Muscle layer of duodenum (tissue), 2 donors: Measurements from ENCODE around the gene SECISBP2L.

Experiments
- H3K27ac ChIP-seq: one replicate; pipeline ENCODE4 v1.7.0; 2013; ENCODE audit warnings: mild to moderate bottlenecking, low read length
- H3K27me3 ChIP-seq: one replicate; pipeline ENCODE4 v1.7.0; 2013; ENCODE audit warnings: low read depth, mild to moderate bottlenecking, control low read depth, low read length
- H3K36me3 ChIP-seq, 2 donors: one replicate each; pipeline ENCODE4 v1.7.0; 2013; ENCODE audit warnings: low read length in 2 of 2, control low read depth in 1 of 2, mild to moderate bottlenecking in 1 of 2; ENCODE audit not compliant: insufficient read depth in 2 of 2, control insufficient read depth in 1 of 2
- H3K4me1 ChIP-seq, 2 donors: one replicate each; pipeline ENCODE4 v1.7.0; 2013; ENCODE audit warnings: low read length in 2 of 2, mild to moderate bottlenecking in 2 of 2, control low read depth in 1 of 2, moderate library complexity in 1 of 2; ENCODE audit not compliant: insufficient read depth in 2 of 2, control insufficient read depth in 1 of 2
- H3K4me3 ChIP-seq, 2 donors: one replicate each; pipeline ENCODE4 v1.7.0; 2013; ENCODE audit warnings: low read length in 2 of 2, low read depth in 1 of 2, mild to moderate bottlenecking in 1 of 2
- H3K9me3 ChIP-seq, 2 donors: one replicate each; pipeline ENCODE4 v1.7.0; 2013; ENCODE audit warnings: low read length in 2 of 2, control low read depth in 1 of 2, mild to moderate bottlenecking in 1 of 2; ENCODE audit not compliant: control insufficient read depth in 1 of 2
- donor health status: healthy.

The SECISBP2L gene

DNA sequence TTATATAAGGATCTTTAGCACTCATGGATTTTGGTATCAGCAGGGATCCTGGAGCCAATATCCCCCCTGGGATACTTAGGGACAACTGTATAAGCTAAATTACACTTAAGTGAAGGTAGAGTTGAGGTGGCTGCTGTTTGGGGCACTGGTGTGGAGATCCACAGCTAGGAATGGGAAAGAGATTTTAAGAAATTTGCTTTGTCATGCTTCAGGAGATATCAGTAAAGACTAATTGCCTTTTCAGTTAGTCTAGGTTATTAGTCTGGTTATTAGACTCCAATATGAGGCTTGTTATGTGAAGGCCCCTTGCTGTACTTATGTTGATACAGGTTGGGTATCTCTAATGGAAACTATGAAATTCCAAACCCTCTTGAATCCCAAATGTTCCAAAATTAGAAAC is 1.2 kb upstream of the SECISBP2L start:
- no peaks in the 10 kb centered on the region for H3K36me3 ChIP-seq
- H3K4me3 ChIP-seq: no peak overlapping the region
- no peaks in the 10 kb centered on the region for H3K9me3 ChIP-seq
- H3K4me1 ChIP-seq: peaks cover 7 to 22% of the 10 kb centered on the region in 2 donors
- H3K27ac ChIP-seq: no peak overlapping the region
- no peaks in the 10 kb centered on the region for H3K27me3 ChIP-seq

DNA sequence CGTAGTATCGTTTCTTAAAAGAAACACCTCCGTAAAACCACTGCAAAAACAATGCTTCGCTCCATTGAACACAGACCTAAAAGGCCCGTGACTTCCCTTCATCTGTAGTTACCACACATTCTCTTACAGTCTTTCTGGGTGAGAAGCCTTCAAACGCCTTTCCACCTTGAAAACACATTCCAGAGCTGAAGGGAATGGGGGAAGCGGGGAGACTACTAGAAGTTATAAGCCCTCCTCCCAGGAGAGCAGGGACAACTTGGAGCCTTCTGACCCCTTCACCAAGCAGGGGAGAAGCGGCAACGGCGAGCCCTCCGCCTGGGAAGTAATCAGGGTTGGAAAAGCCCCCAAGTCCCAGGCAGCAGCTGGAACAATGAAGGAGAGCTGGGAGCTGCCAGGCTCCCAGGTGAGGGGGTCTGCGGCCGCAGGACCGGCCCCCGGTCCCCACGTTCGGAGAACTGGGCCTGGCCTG is 461 bp downstream of the SECISBP2L start:
- Histone ChIP-seq H3K27me3 (no peaks in the 10 kb centered on the region), H3K9me3 (no peaks in the 10 kb centered on the region), H3K4me1 (peaks cover 14 to 36% of the 10 kb centered on the region in 2 donors), H3K4me3 (peak overlapping the region; percentile 93 to 98), H3K27ac (peak overlapping the region; percentile 87), H3K36me3 (no peaks in the 10 kb centered on the region)

DNA sequence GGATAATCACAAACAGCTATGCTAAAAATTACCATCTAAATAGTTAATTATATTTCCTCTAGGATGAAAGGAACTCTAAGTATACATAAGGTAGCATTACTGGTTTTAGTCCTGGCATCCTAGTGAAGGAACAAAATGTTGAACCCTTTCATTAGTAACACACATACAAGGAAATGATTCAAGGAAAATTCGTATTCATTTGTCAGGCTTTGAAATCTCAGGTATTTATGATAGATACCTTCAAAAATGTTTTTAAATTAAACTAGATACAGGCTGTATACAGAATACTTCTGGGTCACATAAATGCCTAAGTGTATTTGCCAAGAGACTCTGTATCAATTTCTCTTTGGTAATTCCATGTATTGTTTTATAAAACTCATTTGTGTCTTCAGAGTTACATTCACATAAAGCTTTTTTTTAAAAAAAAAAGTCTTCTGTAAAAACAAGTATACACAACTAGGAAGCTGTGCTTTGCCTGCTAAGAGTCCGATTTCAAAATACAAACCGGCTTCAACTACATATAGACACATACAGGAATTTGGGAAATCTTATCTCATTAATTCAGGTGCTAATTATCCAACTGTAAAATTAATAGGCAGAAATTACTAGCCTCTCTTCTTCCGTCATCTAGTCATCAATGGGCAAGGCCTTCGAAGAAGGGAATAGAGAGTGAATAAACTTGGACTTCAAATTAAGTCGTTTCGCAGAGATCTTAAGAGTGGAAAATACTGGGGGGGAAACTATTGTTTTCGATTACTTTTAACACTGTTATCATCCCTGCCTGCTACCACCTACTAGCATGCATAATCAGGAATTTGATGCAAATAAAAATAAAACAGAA is 1.3 kb downstream of the SECISBP2L start:
- H3K4me1 ChIP-seq: peaks cover 14 to 36% of the 10 kb centered on the region in 2 donors
- no peaks in the 10 kb centered on the region for H3K36me3 ChIP-seq
- no peaks in the 10 kb centered on the region for H3K27me3 ChIP-seq
- no peaks in the 10 kb centered on the region for H3K9me3 ChIP-seq
- H3K27ac ChIP-seq: peak overlapping the region; percentile 87
- peak overlapping the region; percentile 93 to 98 for H3K4me3 ChIP-seq

DNA sequence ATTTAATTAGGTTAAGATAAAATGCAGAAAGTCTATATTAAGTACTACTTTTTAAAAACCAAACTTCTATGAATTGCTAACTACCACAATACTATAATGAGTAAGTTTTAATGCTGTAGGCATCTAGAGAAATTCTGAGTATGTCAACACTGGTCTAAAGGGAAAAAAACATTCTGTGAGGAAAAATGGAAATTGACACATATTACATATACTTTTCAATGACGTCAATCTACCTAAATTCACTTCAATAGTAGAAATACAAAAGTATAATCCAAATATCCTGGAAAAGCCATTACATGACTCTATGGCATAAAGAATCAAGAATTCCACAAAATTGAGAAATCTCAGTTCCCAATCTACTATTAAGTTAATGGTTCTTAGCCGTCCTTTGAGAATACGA is 2.2 kb downstream of the SECISBP2L start:
- H3K9me3 ChIP-seq: no peaks in the 10 kb centered on the region
- no peaks in the 10 kb centered on the region for H3K27me3 ChIP-seq
- peaks cover 14 to 36% of the 10 kb centered on the region in 2 donors for H3K4me1 ChIP-seq
- peak overlapping the region; percentile 93 to 98 for H3K4me3 ChIP-seq
- no peak overlapping the region for H3K27ac ChIP-seq
- no peaks in the 10 kb centered on the region for H3K36me3 ChIP-seq

DNA sequence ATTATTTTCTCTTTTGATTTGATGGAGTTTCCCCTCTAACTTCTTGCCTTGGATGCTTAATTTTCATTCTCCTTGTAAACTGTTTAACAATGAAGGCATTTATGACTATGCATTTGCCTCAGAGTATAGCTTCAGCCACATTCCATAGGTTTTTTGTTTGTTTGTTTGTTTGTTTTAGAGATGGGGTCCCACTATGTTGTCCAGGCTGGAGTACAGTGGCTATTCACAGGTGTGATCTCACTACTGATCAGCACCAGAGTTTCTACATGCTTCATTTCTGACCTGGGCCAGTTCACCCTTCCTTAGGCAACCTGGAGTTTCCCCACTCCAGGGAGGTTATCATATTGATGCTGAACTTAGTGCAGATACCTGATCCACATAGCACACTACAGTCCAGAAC is 4.1 kb downstream of the SECISBP2L start:
- no peak overlapping the region for H3K4me3 ChIP-seq
- no peak overlapping the region for H3K27ac ChIP-seq
- H3K9me3 ChIP-seq: no peaks in the 10 kb centered on the region
- no peaks in the 10 kb centered on the region for H3K36me3 ChIP-seq
- H3K27me3 ChIP-seq: no peaks in the 10 kb centered on the region
- peaks cover 19 to 48% of the 10 kb centered on the region in 2 donors for H3K4me1 ChIP-seq

DNA sequence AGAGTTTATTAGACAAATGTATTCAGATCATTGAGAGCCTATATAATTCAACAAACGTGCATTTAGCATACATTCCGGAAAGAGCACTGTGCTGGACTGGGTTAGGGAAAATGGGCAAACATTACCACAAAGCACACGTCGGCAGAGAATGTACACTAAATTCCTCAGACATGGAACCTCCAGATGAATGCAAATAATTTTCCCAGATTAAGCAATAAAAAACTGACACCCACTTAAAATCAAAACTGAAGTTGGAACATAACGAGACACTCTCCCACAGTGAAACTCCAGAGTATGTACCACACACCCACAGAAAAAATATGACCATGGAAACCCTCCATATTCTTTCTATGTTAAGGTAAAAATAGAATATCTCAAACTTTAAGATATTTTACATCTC is 4.8 kb downstream of the SECISBP2L start:
- Histone ChIP-seq H3K9me3 (no peaks in the 10 kb centered on the region), H3K27me3 (no peaks in the 10 kb centered on the region), H3K27ac (no peak overlapping the region), H3K4me1 (peaks cover 19 to 45% of the 10 kb centered on the region in 2 donors), H3K36me3 (no peaks in the 10 kb centered on the region), H3K4me3 (no peak overlapping the region)

DNA sequence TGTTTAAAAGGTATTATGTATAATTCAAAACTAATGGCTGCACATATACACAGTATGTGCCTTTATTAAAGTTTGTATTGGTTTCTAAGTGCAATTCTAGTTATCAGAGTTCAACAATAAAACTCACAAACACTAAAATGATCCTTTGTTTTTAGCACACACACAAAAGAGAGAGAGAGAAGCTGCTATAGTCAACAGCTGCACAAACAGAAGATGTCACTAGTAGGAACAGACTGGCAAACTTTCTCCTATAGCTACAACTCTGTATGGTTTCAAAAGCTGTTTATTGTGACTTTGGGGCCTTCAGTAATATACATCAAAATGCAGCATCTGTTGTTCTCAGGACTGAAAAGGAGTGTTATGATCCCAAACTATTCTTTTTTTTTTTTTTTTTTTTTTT is 6.1 kb downstream of the SECISBP2L start:
- no peaks in the 10 kb centered on the region for H3K27me3 ChIP-seq
- no peak overlapping the region for H3K4me3 ChIP-seq
- H3K9me3 ChIP-seq: no peaks in the 10 kb centered on the region
- peaks cover 19 to 45% of the 10 kb centered on the region in 2 donors for H3K4me1 ChIP-seq
- H3K27ac ChIP-seq: no peak overlapping the region
- peaks cover 0 to 3% of the 10 kb centered on the region in 2 donors for H3K36me3 ChIP-seq

DNA sequence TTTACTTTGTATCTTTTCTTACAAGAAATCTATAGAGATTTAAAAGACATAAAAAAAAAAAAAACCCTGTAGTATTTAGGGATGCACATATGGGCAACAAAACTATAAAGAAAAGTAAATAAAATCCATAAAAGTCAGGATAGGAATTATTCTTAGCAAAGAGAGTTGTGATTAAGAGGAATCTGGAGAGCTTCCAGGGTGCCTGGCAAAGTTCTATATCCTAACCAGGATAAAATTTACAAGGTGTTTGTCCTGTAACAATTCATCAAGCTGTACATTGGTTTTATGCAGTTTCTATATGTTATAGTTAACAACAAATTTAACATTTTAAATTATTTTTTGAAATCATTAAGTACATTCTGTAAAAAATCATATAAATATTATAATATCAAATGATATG is 7.9 kb downstream of the SECISBP2L start:
- Histone ChIP-seq H3K36me3 (peaks cover 3 to 5% of the 10 kb centered on the region in 2 donors), H3K27ac (no peak overlapping the region), H3K4me1 (peaks cover 12 to 32% of the 10 kb centered on the region in 2 donors), H3K9me3 (no peaks in the 10 kb centered on the region), H3K4me3 (no peak overlapping the region), H3K27me3 (no peaks in the 10 kb centered on the region)

DNA sequence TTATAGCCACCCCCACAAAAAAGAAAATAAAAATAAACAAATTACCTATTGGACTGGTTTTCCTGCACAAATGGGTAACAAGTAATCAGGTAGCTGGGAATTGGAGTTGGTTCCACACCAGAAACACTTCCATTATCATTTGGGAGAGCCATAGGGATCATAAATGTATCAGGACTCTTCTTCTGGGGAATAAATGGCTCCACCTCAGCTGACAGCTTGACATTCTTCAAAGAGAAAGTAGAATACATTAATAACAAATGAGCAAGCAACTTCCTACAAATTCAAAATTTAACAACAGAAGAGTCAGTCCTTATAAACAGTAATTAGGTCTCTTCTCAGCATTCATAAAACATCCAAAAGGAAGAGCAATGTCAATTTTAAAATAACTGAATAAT is 8.7 kb downstream of the SECISBP2L start:
- peaks cover 12 to 27% of the 10 kb centered on the region in 2 donors for H3K4me1 ChIP-seq
- no peaks in the 10 kb centered on the region for H3K9me3 ChIP-seq
- no peaks in the 10 kb centered on the region for H3K27me3 ChIP-seq
- peaks cover 5 to 6% of the 10 kb centered on the region in 2 donors for H3K36me3 ChIP-seq
- no peak overlapping the region for H3K4me3 ChIP-seq
- no peak overlapping the region for H3K27ac ChIP-seq

DNA sequence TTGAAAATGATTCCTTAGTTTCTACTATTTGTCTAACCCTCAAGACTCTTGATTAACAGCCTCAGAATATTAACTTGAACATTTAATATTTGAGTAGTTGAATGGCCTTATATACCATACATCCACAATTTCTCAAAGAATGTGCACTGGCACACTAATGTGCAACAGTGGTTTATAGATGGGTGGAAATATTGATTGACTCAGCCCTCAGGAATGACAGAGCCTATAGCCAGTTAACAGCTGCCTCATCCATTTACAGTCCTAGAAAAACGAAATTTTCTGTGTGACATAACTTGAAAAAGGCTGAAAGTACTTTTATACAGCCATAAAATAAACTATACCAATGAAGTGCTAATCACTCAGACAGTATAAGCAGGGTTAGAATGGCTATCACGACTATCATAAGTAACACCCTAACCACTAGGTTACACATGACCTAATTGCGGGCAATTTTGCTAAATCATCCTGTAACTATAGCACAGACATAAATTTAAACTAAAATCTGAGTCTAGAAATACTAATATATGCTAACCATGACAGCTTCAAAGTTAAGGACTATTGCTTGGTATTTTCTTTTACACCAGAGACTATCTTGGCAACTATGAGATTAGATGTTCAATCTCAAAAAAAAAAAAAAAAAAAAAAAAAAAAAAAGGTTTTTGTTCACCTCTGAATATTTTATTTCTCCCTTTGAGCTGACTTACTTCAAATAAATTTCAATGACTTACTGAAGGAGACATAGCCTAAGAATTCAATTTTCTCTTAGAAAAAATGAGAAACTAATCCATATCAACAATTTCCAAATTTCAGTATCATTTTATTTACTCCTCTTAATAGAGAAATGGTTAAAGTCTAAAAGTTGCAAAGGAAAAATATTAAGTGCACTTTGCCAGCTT is 9.3 kb downstream of the SECISBP2L start:
- H3K27ac ChIP-seq: no peak overlapping the region

DNA sequence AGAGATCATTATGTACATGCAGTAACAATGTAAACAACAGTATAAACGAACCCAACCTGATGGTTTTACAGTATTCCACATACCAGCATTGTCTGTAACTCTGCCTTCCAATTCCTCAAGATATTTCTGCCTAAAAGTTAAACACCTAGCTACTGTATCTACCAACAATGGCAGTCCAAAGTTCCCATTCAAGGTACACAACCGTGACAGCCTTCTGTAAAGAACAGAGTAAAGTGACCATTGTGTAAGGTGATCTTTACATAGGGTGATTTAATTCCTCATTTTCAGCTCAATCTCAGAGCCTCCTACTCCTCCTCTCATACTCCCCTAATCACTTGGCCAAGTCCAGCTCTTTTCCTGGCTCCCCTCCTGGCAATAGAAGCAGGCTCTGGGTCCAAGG is 10.4 kb downstream of the SECISBP2L start:
- Histone ChIP-seq H3K36me3 (peaks cover 5 to 6% of the 10 kb centered on the region in 2 donors), H3K27ac (no peak overlapping the region), H3K9me3 (no peaks in the 10 kb centered on the region), H3K4me1 (peaks cover 5 to 13% of the 10 kb centered on the region in 2 donors), H3K27me3 (no peaks in the 10 kb centered on the region), H3K4me3 (no peak overlapping the region)

More for the DNA sequence above, 9.3 kb downstream of the SECISBP2L start:
- Histone ChIP-seq H3K27me3 (no peaks in the 10 kb centered on the region), H3K36me3 (peaks cover 5 to 6% of the 10 kb centered on the region in 2 donors), H3K9me3 (no peaks in the 10 kb centered on the region), H3K4me1 (peaks cover 8 to 21% of the 10 kb centered on the region in 2 donors), H3K4me3 (no peak overlapping the region)
